GM12891 (cell line): ENCODE measurements around the gene LYSMD2.

Source experiments
- DNase-seq: peaks from one replicate; pipeline ENCODE4 v3.0.0; 2011; ENCODE audit warnings: low spot score; ENCODE audit not compliant: insufficient read length
- FAIRE-seq: peaks from 2 replicates; lab custom pipeline; 2011; peaks lifted over from hg19 to GRCh38; lab: Jason Lieb, UNC
- PAX5 ChIP-seq: IDR thresholded peaks from 2 replicates; pipeline ENCODE4 v1.6.1; 2011; ENCODE audit warnings: low read length, moderate library complexity, mild to moderate bottlenecking; ENCODE audit not compliant: insufficient read depth, severe bottlenecking
- POLR2A ChIP-seq: IDR thresholded peaks from 2 replicates; pipeline ENCODE4 v1.6.1; 2011; ENCODE audit warnings: low read depth, low read length, control low read depth
- POLR2AphosphoS5 ChIP-seq: IDR thresholded peaks from 2 replicates; pipeline ENCODE4 v1.6.1; 2011; ENCODE audit warnings: low read depth, low read length, control low read depth
- POU2F2 ChIP-seq: IDR thresholded peaks from 2 replicates; pipeline ENCODE4 v1.6.1; 2011; ENCODE audit warnings: low read depth, mild to moderate bottlenecking, control low read depth, low read length, moderate library complexity
- SPI1 ChIP-seq: IDR thresholded peaks from 2 replicates; pipeline ENCODE4 v1.6.1; 2011; ENCODE audit warnings: low read depth, low read length, control low read depth
- TAF1 ChIP-seq: IDR thresholded peaks from 2 replicates; pipeline ENCODE4 v1.6.1; 2011; ENCODE audit warnings: low read depth, low read length, control low read depth

LYSMD2 gene

DNA sequence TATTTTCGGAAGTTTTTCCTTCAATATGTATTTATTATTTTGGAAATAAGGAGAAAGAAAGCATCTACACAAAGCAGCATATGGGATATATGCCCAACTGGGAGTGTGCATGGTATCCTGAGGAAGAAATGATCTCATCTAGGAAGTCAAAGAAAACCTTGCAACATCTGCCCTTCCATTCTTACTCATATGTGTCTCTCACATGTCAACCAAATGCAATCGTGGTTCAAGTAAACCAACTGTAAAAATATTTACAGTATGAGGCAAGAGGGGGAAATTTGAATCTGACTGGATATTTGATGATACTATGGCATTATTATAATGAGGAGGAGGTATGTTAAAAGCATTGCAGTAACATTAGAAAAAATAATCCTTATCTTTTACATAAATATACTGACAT, 59.4 kb downstream of the LYSMD2 start:
- no peak for TF ChIP-seq TAF1
- TF ChIP-seq SPI1: no peak
- TF ChIP-seq POU2F2: no peak
- TF ChIP-seq POLR2AphosphoS5: no peak
- no peak for TF ChIP-seq PAX5
- TF ChIP-seq POLR2A: no peak
- FAIRE-seq (no peak), DNase-seq (no peak)

DNA sequence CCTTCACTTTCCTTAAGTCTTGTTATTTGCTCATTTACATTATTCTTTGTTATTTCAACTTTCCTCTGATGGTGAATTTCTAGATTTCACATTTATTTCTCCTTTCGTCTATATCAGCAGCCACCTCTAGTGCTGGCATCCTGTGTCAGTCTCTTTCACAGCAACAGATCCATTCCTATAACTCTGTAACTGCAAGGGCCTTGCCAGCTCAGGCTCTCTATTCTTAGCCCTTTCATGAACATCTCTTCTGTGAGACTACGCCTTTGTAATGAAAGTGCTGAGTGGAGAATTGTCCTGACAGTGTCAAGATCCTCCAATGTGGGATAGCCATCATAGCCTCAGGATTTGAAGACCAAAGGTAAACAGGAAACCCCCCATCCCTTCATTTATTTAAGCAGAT, 60.0 kb downstream of the LYSMD2 start:
- no peak for FAIRE-seq
- DNase-seq: no peak
- TF ChIP-seq TAF1 (no peak), POU2F2 (no peak), PAX5 (no peak), POLR2A (no peak), POLR2AphosphoS5 (no peak), SPI1 (no peak)

DNA sequence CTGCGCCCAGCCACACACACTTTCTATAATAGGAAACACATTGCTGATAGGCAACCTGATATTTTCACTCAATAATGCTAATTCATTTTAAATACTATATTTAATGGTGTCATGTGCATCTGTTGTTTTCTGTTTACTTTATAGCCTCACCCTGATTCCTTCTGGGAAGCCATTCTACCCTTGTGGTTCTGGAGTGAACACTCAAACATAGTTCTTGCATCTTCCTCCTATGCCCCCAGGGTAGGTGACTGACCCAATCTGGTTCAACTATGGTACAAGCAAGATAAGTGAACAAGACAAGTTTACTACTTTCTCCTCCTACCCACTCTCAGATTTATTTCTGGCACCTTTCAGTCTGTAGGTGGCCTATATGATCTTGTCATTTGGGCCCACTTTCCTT, 60.4 kb downstream of the LYSMD2 start:
- TF ChIP-seq TAF1: no peak
- no peak for TF ChIP-seq SPI1
- DNase-seq (no peak), FAIRE-seq (no peak)

DNA sequence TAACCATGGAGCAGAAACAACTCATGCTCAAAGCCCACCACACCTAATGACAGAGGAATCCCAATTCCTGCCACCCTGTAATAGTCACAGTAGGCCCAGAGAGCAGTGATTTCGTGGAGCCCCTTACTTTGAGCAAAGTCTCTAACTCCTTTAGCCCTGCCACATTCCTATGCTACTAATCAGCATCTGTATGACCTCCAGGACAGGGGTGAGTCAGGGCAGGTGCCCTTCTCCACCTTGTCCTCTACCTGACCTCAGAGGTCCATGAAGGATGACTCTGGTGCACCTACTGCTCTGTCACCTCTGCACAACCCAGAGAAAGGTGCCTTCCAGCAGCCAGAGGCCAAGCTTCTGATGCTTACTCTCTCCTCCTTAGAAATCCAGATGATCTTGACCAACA, 62.2 kb downstream of the LYSMD2 start:
- no peak for FAIRE-seq
- no peak for DNase-seq
- TF ChIP-seq POLR2AphosphoS5: no peak
- no peak for TF ChIP-seq SPI1
- no peak for TF ChIP-seq PAX5
- no peak for TF ChIP-seq POU2F2
- no peak for TF ChIP-seq POLR2A
- no peak for TF ChIP-seq TAF1
